Activated T-helper 1 cell treated with Interleukin-2 at 50 U/mL for 16 hours (primary cell): ENCODE data around the gene AMDHD2.
A peak's percentile ranks its signal among the peaks of the same experiment; 100 is the strongest.
"Not testable (repeated sequence)": the region's sequence is repeated elsewhere in the genome, so short reads cannot be mapped to it uniquely, and the experiment has no call there.

Source experiments
- DNase-seq: peaks from one replicate; pipeline ENCODE4 v3.0.0-alpha.2; 2020; ENCODE audit warnings: low read depth

Gene AMDHD2

GRCh38 chr16:2520097-2520783 lies at the start of gene AMDHD2:
TSS of gene AMDHD2 (plus strand) at chr16:2520371. CDS start at chr16:2520459, 88 bp downstream.
- peak; percentile 84 for DNase-seq

GRCh38 chr16:2470603-2471015 lies 49.6 kb upstream of the AMDHD2 start:
- no peak for DNase-seq

GRCh38 chr16:2471016-2471652 lies 49.0 kb upstream of the AMDHD2 start, which contains the start of gene NTN3:
TSS of gene NTN3 (plus strand) at chr16:2471297. CDS start at chr16:2471702, 405 bp downstream.
- no peak for DNase-seq

- DNase-seq, result no peak
These were observed 48.3 kb upstream of the AMDHD2 start for GRCh38 chr16:2471653-2472487.

GRCh38 chr16:2472488-2472864 lies 47.7 kb upstream of the AMDHD2 start:
- DNase-seq, result no peak

- no peak for DNase-seq
These were observed 47.2 kb upstream of the AMDHD2 start for GRCh38 chr16:2472885-2473445.

GRCh38 chr16:2473446-2473926 lies 46.7 kb upstream of the AMDHD2 start:
- DNase-seq, result no peak

- DNase-seq, result peak; percentile 50
These were observed 45.9 kb upstream of the AMDHD2 start for GRCh38 chr16:2473999-2474876.

GRCh38 chr16:2474877-2475412 lies 45.2 kb upstream of the AMDHD2 start, which contains the start of gene TBC1D24:
TSS of gene TBC1D24 (plus strand) at chr16:2475127. CDS start at chr16:2496149, 21,022 bp downstream.
- peak; percentile 68 for DNase-seq

- DNase-seq, result no peak
These were observed 44.5 kb upstream of the AMDHD2 start for GRCh38 chr16:2475413-2476344.

- DNase-seq, result no peak
These were observed 43.8 kb upstream of the AMDHD2 start for GRCh38 chr16:2476345-2476720.

- no peak for DNase-seq
These were observed 43.4 kb upstream of the AMDHD2 start for GRCh38 chr16:2476741-2477140.

GRCh38 chr16:2477327-2477726 lies 42.8 kb upstream of the AMDHD2 start:
- DNase-seq, result no peak

GRCh38 chr16:2478279-2478678 lies 41.9 kb upstream of the AMDHD2 start:
- DNase-seq, result no peak

- not testable (repeated sequence) for DNase-seq
These were observed 40.2 kb upstream of the AMDHD2 start for GRCh38 chr16:2479996-2480395.

- no peak for DNase-seq
These were observed 39.2 kb upstream of the AMDHD2 start for GRCh38 chr16:2480948-2481347.

- no peak for DNase-seq
These were observed 38.5 kb upstream of the AMDHD2 start for GRCh38 chr16:2481676-2482075.

- no peak for DNase-seq
These were observed 37.9 kb upstream of the AMDHD2 start for GRCh38 chr16:2482249-2482648.

GRCh38 chr16:2482708-2483534 lies 37.2 kb upstream of the AMDHD2 start:
- no peak for DNase-seq
